AML-193 (cell line): ENCODE data around the gene LRRC61.
A peak's percentile ranks its signal among the peaks of the same experiment; 100 is the strongest.

Source experiments
- DNase-seq, 2 experiments: peaks; one replicate each; lab custom pipeline; 2025; lab: John Stamatoyannopoulos, UW

Gene LRRC61

GRCh38 chr7:150357270-150357669, 34.1 kb downstream of the LRRC61 start:
- no peak for DNase-seq

- no peak for DNase-seq
Measured at GRCh38 chr7:150357771-150358427, 34.7 kb downstream of the LRRC61 start.

- DNase-seq = no peak
Measured at GRCh38 chr7:150358433-150358832, 35.3 kb downstream of the LRRC61 start.

GRCh38 chr7:150358988-150359621, 36.0 kb downstream of the LRRC61 start:
- no peak for DNase-seq

GRCh38 chr7:150359622-150360362, 36.6 kb downstream of the LRRC61 start:
- DNase-seq = no peak

- DNase-seq = no peak
Measured at GRCh38 chr7:150360363-150361058, 37.4 kb downstream of the LRRC61 start.

GRCh38 chr7:150361402-150361801, 38.2 kb downstream of the LRRC61 start:
- DNase-seq = no peak

GRCh38 chr7:150361807-150362621, 38.9 kb downstream of the LRRC61 start:
- no peak for DNase-seq

GRCh38 chr7:150363370-150363769, 40.2 kb downstream of the LRRC61 start:
- DNase-seq = no peak

GRCh38 chr7:150363872-150364271, 40.7 kb downstream of the LRRC61 start:
- DNase-seq = peak; percentile 76 to 83

- DNase-seq = no peak
Measured at GRCh38 chr7:150365194-150365593, 42.0 kb downstream of the LRRC61 start.

- peak; percentile 69 to 71 for DNase-seq
Measured at GRCh38 chr7:150365673-150366398, 42.7 kb downstream of the LRRC61 start.

- DNase-seq = no peak
Measured at GRCh38 chr7:150367677-150368095, 44.5 kb downstream of the LRRC61 start.

- peak; percentile 70 to 74 for DNase-seq
Measured at GRCh38 chr7:150368096-150368883, 45.1 kb downstream of the LRRC61 start, which contains the start of gene REPIN1. REPIN1 (plus strand) TSS chr7:150368822; CDS start chr7:150369712, 890 bp downstream.

GRCh38 chr7:150368884-150369747, 46.0 kb downstream of the LRRC61 start:
- peak; percentile 32 to 38 for DNase-seq

GRCh38 chr7:150369748-150370501, 46.8 kb downstream of the LRRC61 start:
- no peak for DNase-seq

- no peak for DNase-seq
Measured at GRCh38 chr7:150370612-150371071, 47.5 kb downstream of the LRRC61 start.
